OCI-LY3 (cell line): ENCODE data around the gene KLHL41.
"Not testable (repeated sequence)": the region's sequence is repeated elsewhere in the genome, so short reads cannot be mapped to it uniquely, and the experiment has no call there.

Source experiments
- H2AFZ ChIP-seq: fragments of 200-600, 300-600 bp; shearing (Covaris generic); 2 replicates; pipeline ENCODE4 v1.6.0; 2014; ENCODE audit warnings: antibody characterized with exemption, low read depth, low read length
- H3K27ac ChIP-seq: fragments of 200-600, 300-600 bp; sonication (generic); 2 replicates; pipeline ENCODE4 v1.5.1; 2014; ENCODE audit warnings: mild to moderate bottlenecking, low read length, moderate library complexity, mixed read lengths
- H3K27me3 ChIP-seq: fragments of 200-600, 300-600 bp; sonication (generic); 2 replicates; pipeline ENCODE4 v1.6.1; 2014; ENCODE audit warnings: low read depth, low read length, mixed read lengths
- H3K36me3 ChIP-seq: fragments of 200-600, 300-600 bp; sonication (generic); replicated peaks from 2 replicates; pipeline ENCODE3; 2014; ENCODE audit warnings: low read depth, low read length, mixed read lengths
- H3K4me1 ChIP-seq: fragments of 300-600, 200-600 bp; sonication (generic); 2 replicates; pipeline ENCODE4 v1.6.1; 2014; ENCODE audit warnings: low read length, mixed read lengths
- H3K4me2 ChIP-seq: fragments of 200-600, 300-600 bp; sonication (generic); 2 replicates; pipeline ENCODE4 v1.6.1; 2014; ENCODE audit warnings: low read length, mixed read lengths
- H3K4me3 ChIP-seq: fragments of 300-600, 200-600 bp; sonication (generic); 2 replicates; pipeline ENCODE4 v1.5.1; 2014; ENCODE audit warnings: antibody characterized with exemption, mild to moderate bottlenecking, low read length, moderate library complexity
- H3K79me2 ChIP-seq: fragments of 300-600, 200-600 bp; shearing (Covaris generic); 2 replicates; pipeline ENCODE4 v1.6.1; 2014; ENCODE audit warnings: mild to moderate bottlenecking, low read length, mixed read lengths
- H3K9ac ChIP-seq: fragments of 300-600, 200-600 bp; shearing (Covaris generic); 2 replicates; pipeline ENCODE4 v1.6.0; 2014; ENCODE audit warnings: mild to moderate bottlenecking, low read length, moderate library complexity
- H3K9me3 ChIP-seq: fragments of 200-600, 300-600 bp; shearing (Covaris generic); 2 replicates; pipeline ENCODE4 v1.6.1; 2014; ENCODE audit warnings: low read length, mixed read lengths; ENCODE audit not compliant: insufficient read depth
- H4K20me1 ChIP-seq: fragments of 200-600, 300-600 bp; sonication (generic); 2 replicates; pipeline ENCODE4 v1.6.1; 2016; ENCODE audit warnings: low read length, mixed read lengths; ENCODE audit not compliant: insufficient read depth
- CTCF ChIP-seq: fragments of 200-600, 300-600 bp; sonication (generic); IDR thresholded peaks from 2 replicates; pipeline ENCODE4 v1.5.1; 2014; ENCODE audit warnings: antibody characterized with exemption, low read length, low read depth
- EZH2phosphoT487 ChIP-seq: fragments of 200-600 bp; shearing (Covaris generic); IDR thresholded peaks from 2 replicates; pipeline ENCODE4 v1.6.1; 2018; ENCODE audit warnings: antibody characterized with exemption, mixed run types, low read depth

The KLHL41 gene

GRCh38 chr2:169573974-169574299 is 64.4 kb downstream of the KLHL41 start:
- Histone ChIP-seq H3K9ac (no peak overlapping the region), H3K27ac (no peak overlapping the region), H3K4me3 (peak overlapping the region; percentile 85), H4K20me1 (no peaks in the 10 kb centered on the region), H3K27me3 (no peaks in the 10 kb centered on the region), H3K79me2 (peaks cover 43% of the 10 kb centered on the region), H3K9me3 (no peaks in the 10 kb centered on the region), H3K4me2 (peak overlapping the region; percentile 41), H3K4me1 (peaks cover 7% of the 10 kb centered on the region; the same call in 1 of the 2 replicates), H2AFZ (no peak overlapping the region), H3K36me3 (peaks cover 5% of the 10 kb centered on the region)
- TF ChIP-seq EZH2phosphoT487 (no peak), CTCF (no peak)

GRCh38 chr2:169574539-169574938 is 65.0 kb downstream of the KLHL41 start:
- H3K36me3 ChIP-seq, H4K20me1 ChIP-seq, H3K9me3 ChIP-seq, H3K4me3 ChIP-seq, H3K27me3 ChIP-seq, H3K4me2 ChIP-seq, H3K9ac ChIP-seq, H3K4me1 ChIP-seq, H2AFZ ChIP-seq, H3K27ac ChIP-seq: not testable (repeated sequence)
- peaks cover 40% of the 10 kb centered on the region for H3K79me2 ChIP-seq

- peaks cover 34% of the 10 kb centered on the region for H3K79me2 ChIP-seq
- not testable (repeated sequence) for H3K4me3 ChIP-seq, H4K20me1 ChIP-seq
Observed at GRCh38 chr2:169575264-169575663, 65.8 kb downstream of the KLHL41 start.

More at GRCh38 chr2:169575264-169575663, 65.8 kb downstream of the KLHL41 start:
- H3K36me3 ChIP-seq, H2AFZ ChIP-seq, H3K9ac ChIP-seq, H3K9me3 ChIP-seq, H3K4me1 ChIP-seq, H3K27me3 ChIP-seq, H3K4me2 ChIP-seq, H3K27ac ChIP-seq: not testable (repeated sequence)
